IMR-90 (cell line): ENCODE measurements around the gene WNT9B. TPM values are rescaled to one million over a fixed set of nuclear protein-coding genes. Genes with fewer than 3 reads are reported as not detected.
A peak's percentile ranks its signal among the peaks of the same experiment; 100 is the strongest.

Source experiments
- ATAC-seq: fragments of 200-7000 bp; cut with Tn5 transposase; 2 replicates; pipeline ENCODE4 v1.9.1; 2020; ENCODE audit warnings: low read depth, mild to moderate bottlenecking, moderate library complexity
- BruUV-seq: library from RNA; stranded (reverse); fragments of 400-500 nt; replicated peaks from 2 replicates; lab custom pipeline; 2021; lab: Mats Ljungman, UMichigan
- CTCF ChIA-PET: fragments of 300-600 bp; formaldehyde crosslinking; extraction: SDS; loops from one replicate; lab custom pipeline; 2021; ENCODE audit warnings: antibody characterized with exemption; lab: Yijun Ruan, JAX
- POLR2A ChIA-PET: fragments of 300-600 bp; sonication (Branson Sonifier 250); formaldehyde crosslinking; loops from one replicate; lab custom pipeline; 2022; ENCODE audit warnings: antibody characterized with exemption; ENCODE audit not compliant: unreplicated experiment; lab: Charles Lee
- DNase-seq: peaks from one replicate; pipeline ENCODE4 v3.0.0; 2013
- H2AFZ ChIP-seq: replicated peaks from 2 replicates; pipeline ENCODE3; 2013; ENCODE audit warnings: low read length, mild to moderate bottlenecking; ENCODE audit not compliant: poor library complexity
- H2AK5ac ChIP-seq: 2 replicates; pipeline ENCODE4 v1.6.1; 2013; ENCODE audit warnings: low read depth, low read length, inconsistent platforms
- H2AK9ac ChIP-seq: replicated peaks from 2 replicates; pipeline ENCODE3; 2013; ENCODE audit warnings: mild to moderate bottlenecking, low read depth, low read length, moderate library complexity; ENCODE audit not compliant: poor library complexity
- H2BK120ac ChIP-seq: 2 replicates; pipeline ENCODE4 v1.6.1; 2013; ENCODE audit warnings: low read depth, low read length, inconsistent platforms
- H2BK15ac ChIP-seq: 3 replicates; pipeline ENCODE4 v1.6.1; 2013; ENCODE audit warnings: low read depth, low read length, inconsistent platforms
- H2BK20ac ChIP-seq: 2 replicates; pipeline ENCODE4 v1.6.1; 2013; ENCODE audit warnings: low read depth, mild to moderate bottlenecking, inconsistent platforms, low read length, moderate library complexity
- H2BK5ac ChIP-seq: 2 replicates; pipeline ENCODE4 v1.6.1; 2013; ENCODE audit warnings: mild to moderate bottlenecking, low read depth, low read length, inconsistent platforms; ENCODE audit not compliant: poor library complexity, severe bottlenecking
- H3K14ac ChIP-seq: replicated peaks from 2 replicates; pipeline ENCODE4 v1.6.1; 2013; ENCODE audit warnings: low read depth, low read length, inconsistent platforms
- H3K18ac ChIP-seq: 2 replicates; pipeline ENCODE4 v1.6.1; 2013; ENCODE audit warnings: low read depth, low read length, control low read depth
- H3K23ac ChIP-seq: 2 replicates; pipeline ENCODE4 v1.6.1; 2013; ENCODE audit warnings: low read depth, low read length, inconsistent platforms
- H3K27ac ChIP-seq: 2 replicates; pipeline ENCODE4 v1.5.1; 2013; ENCODE audit warnings: mild to moderate bottlenecking, control low read depth, low read length; ENCODE audit not compliant: insufficient read depth
- H3K27me3 ChIP-seq: 2 replicates; pipeline ENCODE4 v1.6.1; 2013; ENCODE audit warnings: low read length; ENCODE audit not compliant: control insufficient read depth, insufficient read depth
- H3K36me3 ChIP-seq: 2 replicates; pipeline ENCODE4 v1.6.1; 2013; ENCODE audit warnings: low read length, mixed read lengths; ENCODE audit not compliant: control insufficient read depth, insufficient read depth
- H3K4ac ChIP-seq: 2 replicates; pipeline ENCODE4 v1.6.1; 2013; ENCODE audit warnings: low read depth, low read length, inconsistent platforms
- H3K4me1 ChIP-seq: 2 replicates; pipeline ENCODE4 v1.6.1; 2013; ENCODE audit warnings: low read length, mixed read lengths; ENCODE audit not compliant: control insufficient read depth, insufficient read depth
- H3K4me2 ChIP-seq: 2 replicates; pipeline ENCODE4 v1.6.1; 2013; ENCODE audit warnings: low read depth, mild to moderate bottlenecking, control low read depth, low read length, moderate library complexity
- H3K4me3 ChIP-seq: 2 replicates; pipeline ENCODE4 v1.5.1; 2013; ENCODE audit warnings: low read depth, mild to moderate bottlenecking, control low read depth, low read length, moderate library complexity; ENCODE audit not compliant: insufficient read depth
- H3K56ac ChIP-seq: 2 replicates; pipeline ENCODE4 v1.6.1; 2013; ENCODE audit warnings: low read length, inconsistent platforms; ENCODE audit not compliant: insufficient read depth; ENCODE audit errors: extremely low read depth
- H3K79me1 ChIP-seq, 2 experiments: 2 replicates each; pipeline ENCODE4 v1.6.1; 2013; ENCODE audit warnings: low read length in 2 of 2, inconsistent platforms in 1 of 2, low read depth in 1 of 2
- H3K9ac ChIP-seq: 2 replicates; pipeline ENCODE4 v1.6.1; 2013; ENCODE audit warnings: low read depth, low read length, control low read depth
- H3K9me1 ChIP-seq: 2 replicates; pipeline ENCODE4 v1.6.1; 2013; ENCODE audit warnings: low read length, inconsistent platforms; ENCODE audit not compliant: insufficient read depth
- H3K9me3 ChIP-seq: 2 replicates; pipeline ENCODE4 v1.6.1; 2013; ENCODE audit warnings: low read length; ENCODE audit not compliant: control insufficient read depth, insufficient read depth
- H4K20me1 ChIP-seq: 2 replicates; pipeline ENCODE4 v1.6.1; 2013; ENCODE audit warnings: low read length, inconsistent platforms; ENCODE audit not compliant: insufficient read depth
- H4K5ac ChIP-seq: 2 replicates; pipeline ENCODE4 v1.6.1; 2013; ENCODE audit warnings: mild to moderate bottlenecking, low read depth, low read length, control low read depth
- H4K8ac ChIP-seq, 2 experiments: 2 replicates each; pipeline ENCODE4 v1.6.1; 2013; ENCODE audit warnings: low read depth in 2 of 2, low read length in 2 of 2, control low read depth in 1 of 2, inconsistent platforms in 1 of 2
- H4K91ac ChIP-seq: 2 replicates; pipeline ENCODE4 v1.6.1; 2013; ENCODE audit warnings: low read depth, low read length, inconsistent platforms; ENCODE audit not compliant: insufficient read depth
- MAFK ChIP-seq: IDR thresholded peaks from 2 replicates; pipeline ENCODE4 v1.6.1; 2012; ENCODE audit warnings: low read depth, low read length, improper control_type of control experiment
- WGBS, 2 experiments: methylation state at CpG; one replicate each; pipeline versions ENCODE4 v1.1.5 to v1.1.7; 2013; ENCODE audit warnings: missing lambda C conversion rate in 2 of 2; ENCODE audit not compliant: insufficient read length in 1 of 2; ENCODE audit errors: extremely low coverage in 2 of 2; 5-methylcytosine and 5-hydroxymethylcytosine counted together
- dilution Hi-C: fragments of 300-500 bp; cut with HindIII; formaldehyde crosslinking; loops from one replicate; pipeline ENCODE4 v1.14.3; 2018; ENCODE audit warnings: low sequenced_read_pairs; ENCODE audit not compliant: unreplicated experiment
- in situ Hi-C: fragments of 300-500 bp; cut with MboI; formaldehyde crosslinking; loops from 3 replicates; pipeline ENCODE4 v1.14.3; 2019; ENCODE audit warnings: low sequenced_read_pairs, inconsistent platforms, mixed read lengths
- intact Hi-C: fragments of 100-400 bp; cut with micrococcal nuclease; formaldehyde crosslinking; loops from 2 replicates; pipeline ENCODE4 v1.10.0; 2022
- polyA plus RNA-seq, 3 experiments: library from polyadenylated mRNA; depleted of rRNA; stranded (reverse); fragments of >200 nt; gene quantifications; 2 replicates each; pipeline ENCODE4 v1.2.3, GENCODE V29; 2012; ENCODE audit warnings: low replicate concordance in 1 of 3
- total RNA-seq: library from RNA; depleted of rRNA; stranded (reverse); fragments of >200 nt; gene quantifications from 2 replicates; pipeline ENCODE4 v1.2.3, GENCODE V29; 2012

WNT9B gene
- total and polyA plus RNA-seq, 2 of the 4 experiments (the other 2 are of a cell fraction), result not detected

GRCh38 chr17:46895171-46895570 is 43.8 kb downstream of the WNT9B start:
- ChIA-PET POLR2A (no interaction called here), CTCF (no interaction called here)
- in situ Hi-C loops, result no loop called here
- Histone ChIP-seq H2AK5ac (no peak overlapping the region), H2AK9ac (no peak overlapping the region), H3K23ac (no peak overlapping the region), H3K56ac (no peak overlapping the region), H4K20me1 (no peaks in the 10 kb centered on the region), H3K9me3 (peaks cover 3% of the 10 kb centered on the region; the same call in 1 of the 2 replicates), H2BK120ac (no peak overlapping the region), H2BK15ac (no peak overlapping the region), H2BK20ac (no peak overlapping the region), H3K9ac (no peak overlapping the region), H3K36me3 (no peaks in the 10 kb centered on the region), H3K79me1 (no peaks in the 10 kb centered on the region), H2AFZ (peak overlapping the region; percentile 41), H2BK5ac (no peak overlapping the region), H3K27ac (no peak overlapping the region), H3K9me1 (no peaks in the 10 kb centered on the region), H3K18ac (no peak overlapping the region), H4K8ac (no peak overlapping the region), H3K4me2 (no peak overlapping the region), H3K4me3 (no peak overlapping the region), H3K4me1 (no peaks in the 10 kb centered on the region), H3K27me3 (peaks cover 61% of the 10 kb centered on the region), H3K4ac (no peak overlapping the region), H4K5ac (no peak overlapping the region), H4K91ac (no peak overlapping the region), H3K14ac (no peak overlapping the region)
- DNase-seq (no peak), ATAC-seq (no peak)
- no TSS peak for BruUV-seq
- dilution Hi-C loops, result no loop called here
- intact Hi-C loops, result no loop called here
- WGBS, 2 experiments, result 47% methylated on average over 3 of the region's 9 CpGs; no CpG with 5 or more reads in 1 of the 2 experiments
- TF ChIP-seq MAFK, result no peak
